ENCODE data around the gene ZPR1. TPM values are rescaled to one million over a fixed set of nuclear protein-coding genes. Genes with fewer than 3 reads are reported as not detected.

Gene ZPR1
- total RNA-seq, 4 donors from 2014 or later: 4.1 to 43.1 (median 22.3) TPM

GRCh38 chr11:116787436-116787785, 412 bp downstream of the ZPR1 start:
- DNase-seq: no peak
- peak overlapping the region; percentile 68 to 79 for H3K27ac ChIP-seq
- intact Hi-C loops (cut with DNase I; ENCODE audit: low total_unique reads): loop anchor here (10.0 kb wide), 1 partner anchor 317 kb away; no protein-coding TSS in a partner anchor
- TF ChIP-seq POLR2A (IDR thresholded peaks at IDR 0.05): no peak
- TF ChIP-seq CTCF (IDR thresholded peaks at IDR 0.05): no peak
- no peaks in the 10 kb centered on the region for H3K9me3 ChIP-seq
- H3K27me3 ChIP-seq: no peaks in the 10 kb centered on the region
- H3K36me3 ChIP-seq: no peaks in the 10 kb centered on the region
- peaks cover 7 to 10% of the 10 kb centered on the region in 2 donors for H3K4me1 ChIP-seq
- peak overlapping the region; percentile 76 to 99 for H3K4me3 ChIP-seq

DNA sequence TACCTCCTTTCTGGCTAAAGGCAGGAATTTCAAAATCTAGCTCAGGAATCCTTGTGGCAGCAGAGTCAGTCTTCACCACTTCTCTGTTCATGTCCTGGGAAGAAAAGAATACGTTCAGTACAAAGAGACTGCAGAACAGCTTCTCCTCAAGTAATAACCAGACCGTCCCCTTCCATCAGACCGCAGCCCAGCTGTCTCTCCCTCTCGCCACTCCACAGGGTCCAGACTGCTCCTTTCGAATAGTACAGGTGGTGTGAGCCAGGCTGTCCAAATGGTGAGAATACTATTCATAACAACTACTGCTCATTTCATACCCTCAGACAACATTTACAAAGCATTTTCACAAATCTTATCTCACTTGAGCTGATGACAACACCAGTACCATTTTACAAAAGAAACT, 857 bp downstream of the ZPR1 start:
- H3K27ac ChIP-seq: no peak overlapping the region
- DNase-seq: no peak
- peaks cover 7 to 10% of the 10 kb centered on the region in 2 donors for H3K4me1 ChIP-seq
- intact Hi-C loops (cut with DNase I; ENCODE audit: low total_unique reads): loop anchor here (10.0 kb wide), 1 partner anchor 318 kb away; no protein-coding TSS in a partner anchor
- H3K36me3 ChIP-seq: no peaks in the 10 kb centered on the region
- H3K27me3 ChIP-seq: no peaks in the 10 kb centered on the region
- H3K9me3 ChIP-seq: no peaks in the 10 kb centered on the region
- TF ChIP-seq POLR2A (IDR thresholded peaks at IDR 0.05) (no peak), CTCF (IDR thresholded peaks at IDR 0.05) (no peak)
- H3K4me3 ChIP-seq: peak overlapping the region; percentile 76 to 99

GRCh38 chr11:116786326-116786725, 1.5 kb downstream of the ZPR1 start:
- Histone ChIP-seq H3K4me1 (peaks cover 7 to 10% of the 10 kb centered on the region in 2 donors), H3K4me3 (no peak overlapping the region)
- no peak for DNase-seq

DNA sequence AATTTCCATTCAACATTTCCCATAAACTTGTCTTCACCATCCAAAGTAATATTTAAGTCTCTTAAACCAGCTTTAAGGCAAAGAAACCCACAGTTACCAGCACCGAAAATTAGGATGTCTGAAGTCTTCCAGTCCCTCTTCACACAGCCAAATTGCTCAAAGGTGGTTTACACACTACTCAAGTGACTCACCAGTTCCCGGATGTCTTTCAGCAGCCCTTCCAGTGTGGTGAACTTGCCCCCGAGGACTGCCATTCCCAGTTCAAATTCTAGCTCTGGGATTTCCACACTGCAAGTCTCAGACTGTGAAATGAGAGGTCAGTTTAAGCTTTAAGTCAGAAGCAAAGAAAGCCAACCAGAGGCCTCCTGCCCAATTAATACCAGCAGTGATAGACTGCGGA, 5.1 kb downstream of the ZPR1 start:
- H3K27ac ChIP-seq: no peak overlapping the region
- TF ChIP-seq POLR2A (IDR thresholded peaks at IDR 0.05) (no peak), CTCF (IDR thresholded peaks at IDR 0.05) (no peak)
- no peak for DNase-seq
- peaks cover 7 to 10% of the 10 kb centered on the region in 2 donors for H3K4me1 ChIP-seq
- no peak overlapping the region for H3K4me3 ChIP-seq
- no peaks in the 10 kb centered on the region for H3K9me3 ChIP-seq
- intact Hi-C loops (cut with DNase I; ENCODE audit: low total_unique reads): loop anchor here (10.0 kb wide), 1 partner anchor 322 kb away; no protein-coding TSS in a partner anchor
- no peaks in the 10 kb centered on the region for H3K27me3 ChIP-seq
- no peaks in the 10 kb centered on the region for H3K36me3 ChIP-seq

More at GRCh38 chr11:116786326-116786725, 1.5 kb downstream of the ZPR1 start:
- no peaks in the 10 kb centered on the region for H3K9me3 ChIP-seq
- no peak overlapping the region for H3K27ac ChIP-seq
- no peak for TF ChIP-seq POLR2A (IDR thresholded peaks at IDR 0.05)
- TF ChIP-seq CTCF (IDR thresholded peaks at IDR 0.05): no peak
- no peaks in the 10 kb centered on the region for H3K27me3 ChIP-seq
- no peaks in the 10 kb centered on the region for H3K36me3 ChIP-seq
- intact Hi-C loops (cut with DNase I; ENCODE audit: low total_unique reads): loop anchor here (10.0 kb wide), 1 partner anchor 318 kb away; no protein-coding TSS in a partner anchor

GRCh38 chr11:116778556-116778955, 9.3 kb downstream of the ZPR1 start:
- TF ChIP-seq CTCF (IDR thresholded peaks at IDR 0.05) (no peak), POLR2A (IDR thresholded peaks at IDR 0.05) (no peak)

More at GRCh38 chr11:116778556-116778955, 9.3 kb downstream of the ZPR1 start:
- Histone ChIP-seq H3K9me3 (no peaks in the 10 kb centered on the region), H3K27ac (no peak overlapping the region), H3K27me3 (no peaks in the 10 kb centered on the region), H3K4me1 (no peaks in the 10 kb centered on the region), H3K36me3 (no peaks in the 10 kb centered on the region), H3K4me3 (no peak overlapping the region)
- no peak for DNase-seq
- intact Hi-C loops (cut with DNase I; ENCODE audit: low total_unique reads): no loop called here
